GM23338 (cell line): Measurements from ENCODE around the gene PBX3. TPM values are rescaled to one million over a fixed set of nuclear protein-coding genes. Genes with fewer than 3 reads are reported as not detected.

Experiments used
- ATAC-seq: fragments of 200-7000 bp; cut with Tn5 transposase; 3 replicates; pipeline ENCODE4 v1.9.1; 2020
- DNase-seq: peaks from one replicate; pipeline ENCODE4 v3.0.0-alpha.2; 2015; ENCODE audit warnings: low spot score
- H2AFZ ChIP-seq: fragments of 200-600 bp; sonication (generic); 2 replicates; pipeline ENCODE4 v1.8.0; 2016; ENCODE audit warnings: antibody characterized with exemption, mild to moderate bottlenecking, moderate library complexity
- H3F3A ChIP-seq: fragments of 200-600 bp; sonication (generic); replicated peaks from 2 replicates; pipeline ENCODE4 v1.8.0; 2017; ENCODE audit warnings: antibody characterized with exemption, mixed run types, low read depth
- H3K27ac ChIP-seq: fragments of 200-600 bp; sonication (generic); 2 replicates; pipeline ENCODE4 v1.6.1; 2016; ENCODE audit warnings: low read depth
- H3K27me3 ChIP-seq: fragments of 200-600 bp; sonication (generic); 2 replicates; pipeline ENCODE4 v1.8.0; 2016; ENCODE audit warnings: mild to moderate bottlenecking, mixed run types, moderate library complexity; ENCODE audit not compliant: insufficient read depth
- H3K36me3 ChIP-seq: fragments of 200-600 bp; sonication (generic); 2 replicates; pipeline ENCODE4 v1.8.0; 2016; ENCODE audit warnings: mild to moderate bottlenecking; ENCODE audit not compliant: insufficient read depth
- H3K4me1 ChIP-seq: fragments of 200-600 bp; sonication (generic); 2 replicates; pipeline ENCODE4 v1.8.0; 2016; ENCODE audit warnings: mild to moderate bottlenecking, moderate library complexity; ENCODE audit not compliant: insufficient read depth
- H3K4me2 ChIP-seq: fragments of 200-600 bp; sonication (generic); 2 replicates; pipeline ENCODE4 v1.7.1; 2017; ENCODE audit warnings: mixed run types
- H3K4me3 ChIP-seq: fragments of 200-600 bp; sonication (generic); 2 replicates; pipeline ENCODE4 v1.6.1; 2016; ENCODE audit warnings: mixed run types
- H3K79me2 ChIP-seq: fragments of 200-600 bp; sonication (generic); replicated peaks from 2 replicates; pipeline ENCODE4 v1.8.0; 2017; ENCODE audit warnings: mild to moderate bottlenecking; ENCODE audit not compliant: insufficient read depth
- H3K9me2 ChIP-seq: fragments of 200-600 bp; sonication (generic); 2 replicates; pipeline ENCODE4 v1.8.0; 2017; ENCODE audit not compliant: insufficient read depth
- H4K20me1 ChIP-seq: fragments of 200-600 bp; sonication (generic); replicated peaks from 2 replicates; pipeline ENCODE4 v1.8.0; 2017; ENCODE audit warnings: mild to moderate bottlenecking; ENCODE audit not compliant: insufficient read depth
- H3K27ac Mint-ChIP-seq: 2 replicates; pipeline ENCODE4 v1.8.0; 2020; ENCODE audit warnings: inconsistent platforms, mild to moderate bottlenecking, moderate library complexity, mixed read lengths
- H3K27me3 Mint-ChIP-seq: 3 replicates; pipeline ENCODE4 v1.8.0; 2022; ENCODE audit warnings: low read depth, mild to moderate bottlenecking, moderate library complexity, mixed read lengths, inconsistent platforms; ENCODE audit not compliant: insufficient read depth, poor library complexity
- H3K36me3 Mint-ChIP-seq: 3 replicates; pipeline ENCODE4 v1.8.0; 2021; ENCODE audit warnings: low read depth, mild to moderate bottlenecking, inconsistent platforms, moderate library complexity, mixed read lengths
- H3K4me1 Mint-ChIP-seq: 3 replicates; pipeline ENCODE4 v1.8.0; 2020; ENCODE audit warnings: mild to moderate bottlenecking, inconsistent platforms, mixed read lengths
- H3K4me3 Mint-ChIP-seq: 3 replicates; pipeline ENCODE4 v1.8.0; 2021; ENCODE audit warnings: moderate library complexity, mild to moderate bottlenecking, inconsistent platforms, mixed read lengths
- H3K9me3 Mint-ChIP-seq: 3 replicates; pipeline ENCODE4 v1.8.0; 2020; ENCODE audit warnings: moderate library complexity, mild to moderate bottlenecking, inconsistent platforms, mixed read lengths
- CREB1 ChIP-seq: fragments of 250-450 bp; sonication (Bioruptor Pico); IDR thresholded peaks from 2 replicates; pipeline ENCODE4 v1.5.0; 2020; ENCODE audit warnings: low read depth, mild to moderate bottlenecking, moderate library complexity
- ETS1 ChIP-seq: IDR thresholded peaks from 2 replicates; pipeline ENCODE4 v1.6.1; 2016; ENCODE audit warnings: antibody characterized with exemption
- EZH2 ChIP-seq: fragments of 200-600 bp; sonication (generic); IDR thresholded peaks from one replicate; pipeline ENCODE4 v1.8.0; 2017; ENCODE audit warnings: antibody characterized with exemption, mild to moderate bottlenecking, low read depth; ENCODE audit not compliant: unreplicated experiment
- EZH2phosphoT487 ChIP-seq: fragments of 200-600 bp; sonication (generic); IDR thresholded peaks from one replicate; pipeline ENCODE4 v1.8.1; 2018; ENCODE audit warnings: antibody characterized with exemption; ENCODE audit not compliant: unreplicated experiment
- JUNB ChIP-seq: IDR thresholded peaks from one replicate; pipeline ENCODE4 v1.6.1; 2016; ENCODE audit warnings: antibody characterized with exemption; ENCODE audit not compliant: unreplicated experiment
- NANOG ChIP-seq: IDR thresholded peaks from 2 replicates; pipeline ENCODE4 v1.6.1; 2016; ENCODE audit warnings: antibody characterized with exemption, borderline replicate concordance
- POLR2AphosphoS5 ChIP-seq: IDR thresholded peaks from 2 replicates; pipeline ENCODE4 v1.6.1; 2016; ENCODE audit warnings: antibody characterized with exemption, low read depth
- REST ChIP-seq: IDR thresholded peaks from one replicate; pipeline ENCODE4 v1.6.1; 2018; ENCODE audit warnings: antibody characterized with exemption; ENCODE audit not compliant: unreplicated experiment
- STAT1 ChIP-seq: IDR thresholded peaks from one replicate; pipeline ENCODE4 v1.6.1; 2016; ENCODE audit warnings: antibody characterized with exemption; ENCODE audit not compliant: unreplicated experiment
- ZNF114 ChIP-seq: fragments of 250-450 bp; sonication (Bioruptor Pico); IDR thresholded peaks from 2 replicates; pipeline ENCODE4 v1.5.0; 2020; ENCODE audit warnings: mild to moderate bottlenecking, moderate library complexity
- ZNF331 ChIP-seq: fragments of 250-450 bp; sonication (Bioruptor Pico); IDR thresholded peaks from 2 replicates; pipeline ENCODE4 v1.5.0; 2020; ENCODE audit warnings: low read depth, mild to moderate bottlenecking, moderate library complexity
- ZNF462 ChIP-seq: fragments of 250-450 bp; sonication (Bioruptor Pico); IDR thresholded peaks from 2 replicates; pipeline ENCODE4 v1.5.0; 2020; ENCODE audit warnings: mild to moderate bottlenecking, moderate library complexity
- polyA plus RNA-seq: library from polyadenylated mRNA; unstranded; fragments of >200 nt; fragmentation: Nextera tagmentation; extraction: Ambion mirVana; gene quantifications from 2 replicates; pipeline ENCODE4 v1.2.1, GENCODE V29; 2016
- total RNA-seq: library from RNA; depleted of rRNA; stranded (reverse); fragments of >200 nt; shearing (Covaris generic); gene quantifications from 2 replicates; pipeline ENCODE4 v1.2.3, GENCODE V29; 2014

Gene PBX3
- total and polyA plus RNA-seq, 2 experiments from 2014 or later = 28.9 to 50.5 TPM

- ATAC-seq (no peak), DNase-seq (no peak)
- Histone ChIP-seq H3F3A (no peaks in the 10 kb centered on the region; the same call in 1 of the 2 replicates), H3K36me3 (no peaks in the 10 kb centered on the region), H3K79me2 (peaks cover 71% of the 10 kb centered on the region), H3K27ac (peak overlapping the region; percentile 61; the same call in 1 of the 2 replicates), H4K20me1 (no peaks in the 10 kb centered on the region), H3K4me3 (no peak overlapping the region), H3K4me1 (peaks cover 27% of the 10 kb centered on the region; the same call in 1 of the 2 replicates), H2AFZ (no peak overlapping the region), H3K4me2 (no peak overlapping the region), H3K27me3 (no peaks in the 10 kb centered on the region), H3K9me2 (no peaks in the 10 kb centered on the region)
- TF ChIP-seq ZNF331 (no peak), NANOG (no peak), POLR2AphosphoS5 (no peak), EZH2 (no peak)
- Mint-ChIP-seq H3K36me3 (no peaks in the 10 kb centered on the region), H3K4me1 (peaks cover 50% of the 10 kb centered on the region), H3K27me3 (peaks cover 2% of the 10 kb centered on the region), H3K27ac (peak overlapping the region; percentile 63), H3K4me3 (no peak overlapping the region), H3K9me3 (no peaks in the 10 kb centered on the region)
Observed at GRCh38 chr9:125703662-125704061, 43.5 kb upstream of the PBX3 start.

- Mint-ChIP-seq H3K36me3 (no peaks in the 10 kb centered on the region), H3K9me3 (no peaks in the 10 kb centered on the region; the same call in 2 of the 3 replicates), H3K4me1 (peaks cover 41% of the 10 kb centered on the region), H3K4me3 (peak overlapping the region; percentile 87), H3K27me3 (peaks cover 2% of the 10 kb centered on the region), H3K27ac (peak overlapping the region; percentile 48; the same call in 1 of the 2 replicates)
- Histone ChIP-seq H2AFZ (no peak overlapping the region), H3K4me2 (peak overlapping the region; percentile 86), H4K20me1 (no peaks in the 10 kb centered on the region), H3K79me2 (peaks cover 49% of the 10 kb centered on the region), H3K27me3 (no peaks in the 10 kb centered on the region), H3K4me3 (peak overlapping the region; percentile 85), H3K9me2 (no peaks in the 10 kb centered on the region), H3F3A (no peaks in the 10 kb centered on the region; the same call in 1 of the 2 replicates), H3K4me1 (peaks cover 18% of the 10 kb centered on the region; the same call in 1 of the 2 replicates), H3K27ac (peak overlapping the region; percentile 22; the same call in 1 of the 2 replicates), H3K36me3 (no peaks in the 10 kb centered on the region)
- DNase-seq = no peak
- ATAC-seq = no peak
- TF ChIP-seq CREB1 (CRISPR knock-in tag) (no peak), EZH2 (no peak), JUNB (no peak), ZNF462 (CRISPR knock-in tag) (no peak), REST (no peak), ETS1 (no peak), EZH2phosphoT487 (no peak), POLR2AphosphoS5 (no peak), ZNF114 (CRISPR knock-in tag) (no peak), STAT1 (no peak), ZNF331 (no peak)
Observed at GRCh38 chr9:125705893-125706292, 41.3 kb upstream of the PBX3 start.
